Mesenchymal stem cell (in vitro differentiated cells and primary cell): ENCODE measurements around the gene GRK2.

Experiments used
- DNase-seq: peaks from one replicate; pipeline ENCODE4 v3.0.0-alpha.2; 2013
- H2AFZ ChIP-seq: one replicate; pipeline ENCODE4 v1.6.1; 2013; ENCODE audit warnings: low read depth, mild to moderate bottlenecking, control low read depth, inconsistent platforms, low read length, moderate library complexity
- H2AK5ac ChIP-seq: 2 replicates; pipeline ENCODE4 v1.6.1; 2013; ENCODE audit warnings: low read length, moderate library complexity, mild to moderate bottlenecking, inconsistent platforms; ENCODE audit not compliant: severe bottlenecking
- H2BK120ac ChIP-seq: one replicate; pipeline ENCODE4 v1.6.1; 2013; ENCODE audit warnings: low read depth, mild to moderate bottlenecking, inconsistent platforms, low read length, moderate library complexity
- H2BK12ac ChIP-seq, 2 experiments: one replicate each; pipeline ENCODE4 v1.6.1; 2013; ENCODE audit warnings: inconsistent platforms in 2 of 2, low read length in 2 of 2, mild to moderate bottlenecking in 2 of 2, moderate library complexity in 2 of 2, control low read depth in 1 of 2
- H2BK15ac ChIP-seq: one replicate; pipeline ENCODE4 v1.6.1; 2013; ENCODE audit warnings: mild to moderate bottlenecking, low read depth, inconsistent platforms; ENCODE audit not compliant: poor library complexity, severe bottlenecking
- H2BK5ac ChIP-seq: 2 replicates; pipeline ENCODE4 v1.6.1; 2013; ENCODE audit warnings: low read depth, mild to moderate bottlenecking, low read length, control low read depth, inconsistent platforms; ENCODE audit not compliant: poor library complexity, severe bottlenecking
- H3K14ac ChIP-seq, 2 experiments: one replicate each; pipeline ENCODE4 v1.6.1; 2013; ENCODE audit warnings: inconsistent platforms in 2 of 2, low read length in 2 of 2, control low read depth in 1 of 2, mild to moderate bottlenecking in 1 of 2, moderate library complexity in 1 of 2
- H3K18ac ChIP-seq, 2 experiments: one replicate each; pipeline ENCODE4 v1.6.1; 2013; ENCODE audit warnings: inconsistent platforms in 2 of 2, low read length in 2 of 2, control low read depth in 1 of 2, low read depth in 1 of 2, mild to moderate bottlenecking in 1 of 2
- H3K23ac ChIP-seq, 2 experiments: one replicate each; pipeline ENCODE4 v1.6.1; 2013; ENCODE audit warnings: inconsistent platforms in 2 of 2, low read length in 2 of 2, mild to moderate bottlenecking in 2 of 2, moderate library complexity in 2 of 2, control low read depth in 1 of 2
- H3K27ac ChIP-seq: 2 replicates; pipeline ENCODE4 v1.5.1; 2013; ENCODE audit warnings: mild to moderate bottlenecking, moderate library complexity, low read length, control low read depth, inconsistent platforms; ENCODE audit not compliant: poor library complexity, severe bottlenecking
- H3K27me3 ChIP-seq, 2 experiments: 2 replicates each; pipeline versions ENCODE4 v1.6.1 to v1.7.0; 2013; ENCODE audit warnings: low read length in 2 of 2, mild to moderate bottlenecking in 2 of 2, moderate library complexity in 2 of 2, control low read depth in 1 of 2, inconsistent platforms in 1 of 2; ENCODE audit not compliant: control insufficient read depth in 1 of 2, insufficient read depth in 1 of 2
- H3K36me3 ChIP-seq, 2 experiments: 2 replicates each; pipeline versions ENCODE4 v1.6.1 to v1.7.0; 2013; ENCODE audit warnings: low read length in 2 of 2, control low read depth in 1 of 2, inconsistent platforms in 1 of 2, low read depth in 1 of 2, mild to moderate bottlenecking in 1 of 2; ENCODE audit not compliant: insufficient read depth in 2 of 2, control insufficient read depth in 1 of 2
- H3K4ac ChIP-seq, 2 experiments: one replicate each; pipeline ENCODE4 v1.6.1; 2013; ENCODE audit warnings: inconsistent platforms in 2 of 2, low read length in 2 of 2, mild to moderate bottlenecking in 2 of 2, moderate library complexity in 2 of 2, control low read depth in 1 of 2, low read depth in 1 of 2
- H3K4me1 ChIP-seq: 2 replicates; pipeline ENCODE4 v1.6.1; 2013; ENCODE audit warnings: low read depth, low read length, control low read depth; ENCODE audit not compliant: control insufficient read depth, insufficient read depth
- H3K4me2 ChIP-seq: 2 replicates; pipeline ENCODE4 v1.6.1; 2013; ENCODE audit warnings: low read length, mild to moderate bottlenecking, inconsistent platforms; ENCODE audit not compliant: poor library complexity, severe bottlenecking
- H3K4me3 ChIP-seq, 2 experiments: 2 replicates each; pipeline versions ENCODE4 v1.5.1 to v1.7.0; 2013; ENCODE audit warnings: low read length in 2 of 2, mild to moderate bottlenecking in 2 of 2, control low read depth in 1 of 2, low read depth in 1 of 2; ENCODE audit not compliant: insufficient read depth in 1 of 2
- H3K79me1 ChIP-seq: replicated peaks from 2 replicates; pipeline ENCODE4 v1.6.1; 2013; ENCODE audit warnings: mild to moderate bottlenecking, control low read depth, low read length, inconsistent platforms; ENCODE audit not compliant: poor library complexity, severe bottlenecking
- H3K9ac ChIP-seq: 2 replicates; pipeline ENCODE4 v1.7.0; 2013; ENCODE audit warnings: mild to moderate bottlenecking, low read length, moderate library complexity
- H3K9me3 ChIP-seq: 2 replicates; pipeline ENCODE4 v1.7.0; 2013; ENCODE audit warnings: mild to moderate bottlenecking, low read length; ENCODE audit not compliant: control insufficient read depth
- H4K8ac ChIP-seq: one replicate; pipeline ENCODE4 v1.6.1; 2013; ENCODE audit warnings: inconsistent platforms, mild to moderate bottlenecking, low read length, moderate library complexity
- H4K91ac ChIP-seq: one replicate; pipeline ENCODE4 v1.6.1; 2013; ENCODE audit warnings: mild to moderate bottlenecking, low read length, inconsistent platforms
- WGBS: methylation state at CpG from one replicate; pipeline ENCODE4 v1.1.7; 2013; ENCODE audit warnings: mixed read lengths; 5-methylcytosine and 5-hydroxymethylcytosine counted together

Gene GRK2

GRCh38 chr11:67239783-67240575, 26.3 kb upstream of the GRK2 start:
- Histone ChIP-seq H3K4me3 (peak overlapping the region; percentile 65 to 89), H2BK5ac (peak overlapping the region; percentile 66), H2BK15ac (no peak overlapping the region), H3K79me1 (peaks cover 9% of the 10 kb centered on the region), H2AK5ac (no peak overlapping the region), H3K14ac (peak overlapping the region in 1 of 2 experiments; percentile 77), H3K23ac (peak overlapping the region in 1 of 2 experiments; percentile 96), H3K4me2 (peak overlapping the region; percentile 57), H2BK120ac (no peak overlapping the region), H3K4ac (peak overlapping the region; percentile 21 to 85), H3K27me3 (no peaks in the 10 kb centered on the region), H2BK12ac (peak overlapping the region in 1 of 2 experiments; percentile 49), H3K18ac (peak overlapping the region in 1 of 2 experiments; percentile 70), H4K8ac (no peak overlapping the region), H3K27ac (peak overlapping the region; percentile 89), H3K4me1 (peaks cover 14% of the 10 kb centered on the region), H2AFZ (no peak overlapping the region), H3K36me3 (peaks cover 3 to 32% of the 10 kb centered on the region in 2 experiments), H4K91ac (no peak overlapping the region), H3K9ac (peak overlapping the region; percentile 95), H3K9me3 (no peaks in the 10 kb centered on the region)
- WGBS = under 1% methylated on average over 28 of the region's 31 CpGs
- peak; percentile 99 for DNase-seq

GRCh38 chr11:67240576-67241389, 25.5 kb upstream of the GRK2 start:
- no peak overlapping the region for H4K91ac ChIP-seq
- H2AFZ ChIP-seq = no peak overlapping the region
- no peak overlapping the region for H4K8ac ChIP-seq
- peak overlapping the region in 1 of 2 experiments; percentile 96 for H3K23ac ChIP-seq
- H2AK5ac ChIP-seq = no peak overlapping the region
- H2BK5ac ChIP-seq = no peak overlapping the region
- H2BK120ac ChIP-seq = no peak overlapping the region
- H3K79me1 ChIP-seq = peaks cover 12% of the 10 kb centered on the region
- DNase-seq = peak; percentile 93
- no peaks in the 10 kb centered on the region for H3K9me3 ChIP-seq
- no peak overlapping the region for H2BK15ac ChIP-seq
- H3K4me3 ChIP-seq = peak overlapping the region; percentile 65 to 89
- H3K18ac ChIP-seq = peak overlapping the region in 1 of 2 experiments; percentile 70
- peak overlapping the region in 1 of 2 experiments; percentile 49 for H2BK12ac ChIP-seq
- H3K27ac ChIP-seq = peak overlapping the region; percentile 89
- peaks cover 14% of the 10 kb centered on the region for H3K4me1 ChIP-seq
- peak overlapping the region in 1 of 2 experiments; percentile 77 for H3K14ac ChIP-seq
- peak overlapping the region; percentile 57 for H3K4me2 ChIP-seq
- WGBS = under 1% methylated on average over 7 of the region's 16 CpGs
- H3K9ac ChIP-seq = peak overlapping the region; percentile 95
- no peaks in the 10 kb centered on the region for H3K27me3 ChIP-seq
- H3K36me3 ChIP-seq = peaks cover 9 to 39% of the 10 kb centered on the region in 2 experiments
- H3K4ac ChIP-seq = peak overlapping the region; percentile 21 to 85

GRCh38 chr11:67242548-67242947, 23.7 kb upstream of the GRK2 start:
- Histone ChIP-seq H2BK12ac (no peak overlapping the region), H3K4me3 (peak overlapping the region in 1 of 2 experiments; percentile 89), H3K27me3 (no peaks in the 10 kb centered on the region), H3K79me1 (peaks cover 10% of the 10 kb centered on the region), H2AK5ac (no peak overlapping the region), H3K14ac (no peak overlapping the region), H2BK120ac (no peak overlapping the region), H3K4me1 (peaks cover 14% of the 10 kb centered on the region), H3K27ac (no peak overlapping the region), H2BK15ac (no peak overlapping the region), H3K4ac (no peak overlapping the region), H3K36me3 (peaks cover 20 to 45% of the 10 kb centered on the region in 2 experiments), H3K9ac (peak overlapping the region; percentile 95), H4K91ac (no peak overlapping the region), H3K9me3 (no peaks in the 10 kb centered on the region), H3K18ac (no peak overlapping the region), H3K23ac (peak overlapping the region in 1 of 2 experiments; percentile 20), H4K8ac (no peak overlapping the region), H2AFZ (no peak overlapping the region), H2BK5ac (no peak overlapping the region), H3K4me2 (peak overlapping the region; percentile 17)
- no peak for DNase-seq
- WGBS = 100% methylated on average over 1 of the region's 1 CpG

GRCh38 chr11:67243051-67243450, 23.2 kb upstream of the GRK2 start:
- DNase-seq = no peak
- Histone ChIP-seq H3K4me3 (peak overlapping the region in 1 of 2 experiments; percentile 89), H3K4ac (no peak overlapping the region), H3K27ac (no peak overlapping the region), H2AFZ (no peak overlapping the region), H3K18ac (no peak overlapping the region), H2AK5ac (no peak overlapping the region), H3K9me3 (no peaks in the 10 kb centered on the region), H4K8ac (no peak overlapping the region), H4K91ac (no peak overlapping the region), H3K4me2 (no peak overlapping the region), H2BK5ac (no peak overlapping the region), H2BK120ac (no peak overlapping the region), H3K14ac (no peak overlapping the region), H3K27me3 (no peaks in the 10 kb centered on the region), H3K79me1 (peaks cover 11% of the 10 kb centered on the region), H2BK12ac (no peak overlapping the region), H2BK15ac (no peak overlapping the region), H3K4me1 (peaks cover 14% of the 10 kb centered on the region), H3K23ac (no peak overlapping the region), H3K9ac (peak overlapping the region; percentile 95), H3K36me3 (peaks cover 20 to 50% of the 10 kb centered on the region in 2 experiments)
- 94% methylated on average over 1 of the region's 2 CpGs for WGBS
